Inferior parietal cortex (tissue), 1 donor: Measurements from ENCODE around the gene AURKB.
"Not testable (repeated sequence)": the region's sequence is repeated elsewhere in the genome, so short reads cannot be mapped to it uniquely, and the experiment has no call there.

Source experiments
- DNase-seq: peaks from one replicate; pipeline ENCODE4 v3.0.0-alpha.2; 2016; ENCODE audit errors: extremely low spot score

The AURKB gene

GRCh38 chr17:8225813-8226535 lies 15.6 kb upstream of the AURKB start:
- DNase-seq: peak; percentile 86

GRCh38 chr17:8224891-8225812 lies 14.8 kb upstream of the AURKB start:
- no peak for DNase-seq

GRCh38 chr17:8223356-8224126 lies 13.2 kb upstream of the AURKB start:
- DNase-seq: peak; percentile 57

GRCh38 chr17:8222630-8223355 lies 12.4 kb upstream of the AURKB start:
- DNase-seq: peak; percentile 89

- DNase-seq: no peak
Measured at GRCh38 chr17:8222380-8222629, 11.9 kb upstream of the AURKB start.

- DNase-seq: peak; percentile 99
Measured at GRCh38 chr17:8221663-8222379, 11.4 kb upstream of the AURKB start.

GRCh38 chr17:8220783-8221662 lies 10.6 kb upstream of the AURKB start:
- peak; percentile 99 for DNase-seq

GRCh38 chr17:8214000-8214399 lies 3.6 kb upstream of the AURKB start:
- DNase-seq: not testable (repeated sequence)

- no peak for DNase-seq
Measured at GRCh38 chr17:8212312-8213180, 2.2 kb upstream of the AURKB start.

GRCh38 chr17:8210761-8211458 lies 535 bp upstream of the AURKB start:
- DNase-seq: no peak

- no peak for DNase-seq
Measured at GRCh38 chr17:8206536-8206935, 3.8 kb downstream of the AURKB start.

GRCh38 chr17:8204761-8205555 lies 5.4 kb downstream of the AURKB start:
- no peak for DNase-seq

- DNase-seq: peak; percentile 99
Measured at GRCh38 chr17:8192070-8192815, 18.1 kb downstream of the AURKB start.

GRCh38 chr17:8190506-8190905 lies 19.9 kb downstream of the AURKB start:
- DNase-seq: no peak

GRCh38 chr17:8189711-8190477 lies 20.5 kb downstream of the AURKB start, which contains the start of gene BORCS6:
Gene BORCS6, minus strand, starts transcription at chr17:8190180. Its CDS starts 40 bp downstream, at chr17:8190140.
- DNase-seq: peak; percentile 98
